ENCODE results near the gene TNFSF12.

- TF ChIP-seq CTCF (IDR thresholded peaks at IDR 0.05), result no peak
- TF ChIP-seq POLR2A (IDR thresholded peaks at IDR 0.05), result no peak
Measured at GRCh38 chr17:7575959-7576358, 27.1 kb downstream of the TNFSF12 start.

Data from testis (tissue), 2 donors.